ENCODE measurements around the gene OCRL. TPM values are rescaled to one million over a fixed set of nuclear protein-coding genes. Genes with fewer than 3 reads are reported as not detected.
A peak's percentile ranks its signal among the peaks of the same experiment; 100 is the strongest.

The OCRL gene
- total RNA-seq = 20.1 and 22.1 TPM in 2 replicates

DNA sequence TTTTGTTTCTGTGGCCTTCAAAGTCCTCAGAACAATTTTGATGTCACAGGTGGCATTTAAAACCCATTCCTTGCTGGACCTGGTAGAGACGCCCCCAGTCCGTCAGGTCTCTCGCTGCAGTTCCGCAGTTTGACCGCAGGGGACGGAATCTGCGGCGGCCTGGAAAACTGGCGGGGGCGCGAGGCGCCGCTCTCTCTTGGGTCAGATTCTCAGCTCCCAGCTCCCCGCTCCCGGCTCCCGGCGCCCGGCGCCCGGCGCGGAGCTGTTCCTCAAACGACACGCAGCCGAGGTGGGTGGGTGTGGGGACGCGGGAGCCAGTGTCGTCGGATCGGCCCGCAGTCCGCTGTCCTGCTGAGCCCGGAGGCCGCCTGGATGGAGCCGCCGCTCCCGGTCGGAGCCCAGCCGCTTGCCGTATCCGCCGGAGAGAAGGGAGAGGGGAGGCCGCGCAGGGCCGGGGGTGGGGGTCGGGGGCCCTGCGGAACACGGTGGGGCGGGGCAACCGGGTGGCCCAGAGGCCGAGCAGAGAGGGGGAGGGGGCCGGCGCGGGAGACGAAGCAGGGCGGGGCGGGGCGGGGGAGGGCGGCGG, at the start of gene OCRL:
OCRL (plus strand) TSS at position 192 of the 586 bp plus-strand sequence; CDS start at position 373, 181 bp downstream.
- DNase-seq (ENCODE audit: low read depth) = no peak
- Histone ChIP-seq H3K36me3 (ENCODE audit: control insufficient read depth, insufficient read depth, low read length) (no peaks in the 10 kb centered on the region), H3K4me3 (ENCODE audit: low read depth, low read length) (peak within 1 kb of the TSS; percentile 72), H3K27me3 (ENCODE audit: control insufficient read depth, insufficient read depth, low read length) (no peaks in the 10 kb centered on the region)
- TF ChIP-seq, protein P1, sequence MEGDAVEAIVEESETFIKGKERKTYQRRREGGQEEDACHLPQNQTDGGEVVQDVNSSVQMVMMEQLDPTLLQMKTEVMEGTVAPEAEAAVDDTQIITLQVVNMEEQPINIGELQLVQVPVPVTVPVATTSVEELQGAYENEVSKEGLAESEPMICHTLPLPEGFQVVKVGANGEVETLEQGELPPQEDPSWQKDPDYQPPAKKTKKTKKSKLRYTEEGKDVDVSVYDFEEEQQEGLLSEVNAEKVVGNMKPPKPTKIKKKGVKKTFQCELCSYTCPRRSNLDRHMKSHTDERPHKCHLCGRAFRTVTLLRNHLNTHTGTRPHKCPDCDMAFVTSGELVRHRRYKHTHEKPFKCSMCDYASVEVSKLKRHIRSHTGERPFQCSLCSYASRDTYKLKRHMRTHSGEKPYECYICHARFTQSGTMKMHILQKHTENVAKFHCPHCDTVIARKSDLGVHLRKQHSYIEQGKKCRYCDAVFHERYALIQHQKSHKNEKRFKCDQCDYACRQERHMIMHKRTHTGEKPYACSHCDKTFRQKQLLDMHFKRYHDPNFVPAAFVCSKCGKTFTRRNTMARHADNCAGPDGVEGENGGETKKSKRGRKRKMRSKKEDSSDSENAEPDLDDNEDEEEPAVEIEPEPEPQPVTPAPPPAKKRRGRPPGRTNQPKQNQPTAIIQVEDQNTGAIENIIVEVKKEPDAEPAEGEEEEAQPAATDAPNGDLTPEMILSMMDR (IDR thresholded peaks at IDR 0.05; ENCODE audit: insufficient read depth, low read length, poor library complexity, severe bottlenecking) = peak; percentile 76

DNA sequence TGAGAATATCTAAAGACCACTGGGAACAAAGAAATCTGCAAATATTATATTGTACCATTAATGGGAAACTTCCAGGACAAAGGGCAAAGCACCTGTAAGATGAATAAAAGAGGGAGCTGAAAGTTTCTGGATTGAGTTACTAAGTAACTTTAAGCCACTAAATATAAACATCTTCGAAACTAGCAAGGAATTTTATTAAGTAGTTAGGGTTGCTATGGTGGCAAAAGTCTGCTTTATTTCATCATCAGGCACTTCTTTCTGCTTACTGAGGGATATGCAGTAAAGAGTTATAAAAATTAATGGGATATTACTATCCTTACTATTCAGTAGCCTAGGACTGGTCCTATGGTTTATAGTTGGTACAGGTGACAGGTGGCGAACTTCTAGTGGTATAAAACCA, 49.7 kb upstream of the OCRL start:
- H3K4me3 ChIP-seq (ENCODE audit: low read depth, low read length) = no peak overlapping the region
- TF ChIP-seq, protein P1 (IDR thresholded peaks at IDR 0.05; ENCODE audit: insufficient read depth, low read length, poor library complexity, severe bottlenecking) = no peak
- DNase-seq (ENCODE audit: low read depth) = no peak
- H3K27me3 ChIP-seq (ENCODE audit: control insufficient read depth, insufficient read depth, low read length) = no peaks in the 10 kb centered on the region
- no peaks in the 10 kb centered on the region for H3K36me3 ChIP-seq (ENCODE audit: control insufficient read depth, insufficient read depth, low read length)

DNA sequence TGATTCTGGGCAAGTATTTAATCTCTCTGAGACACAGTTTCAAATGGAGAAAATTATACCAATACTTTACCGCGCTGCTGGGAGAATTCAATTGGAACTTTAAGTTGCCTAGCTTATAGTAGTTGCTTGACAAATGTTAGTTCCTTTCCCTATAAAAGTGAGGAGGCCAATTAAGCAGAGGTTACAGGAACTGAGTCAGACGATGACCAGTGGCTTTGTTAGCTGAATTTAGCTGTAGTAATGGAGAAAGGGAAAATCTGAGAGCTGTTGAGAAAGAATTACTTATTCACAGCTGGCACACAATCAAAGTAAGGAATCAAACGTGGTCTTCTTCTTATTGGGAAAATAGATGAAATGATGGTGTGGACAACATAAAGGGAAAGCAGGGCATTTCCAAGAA, 46.4 kb upstream of the OCRL start:
- DNase-seq (ENCODE audit: low read depth) = no peak
- Histone ChIP-seq H3K27me3 (ENCODE audit: control insufficient read depth, insufficient read depth, low read length) (no peaks in the 10 kb centered on the region), H3K36me3 (ENCODE audit: control insufficient read depth, insufficient read depth, low read length) (no peaks in the 10 kb centered on the region), H3K4me3 (ENCODE audit: low read depth, low read length) (no peak overlapping the region)
- TF ChIP-seq, protein P1 (IDR thresholded peaks at IDR 0.05; ENCODE audit: insufficient read depth, low read length, poor library complexity, severe bottlenecking) = no peak

DNA sequence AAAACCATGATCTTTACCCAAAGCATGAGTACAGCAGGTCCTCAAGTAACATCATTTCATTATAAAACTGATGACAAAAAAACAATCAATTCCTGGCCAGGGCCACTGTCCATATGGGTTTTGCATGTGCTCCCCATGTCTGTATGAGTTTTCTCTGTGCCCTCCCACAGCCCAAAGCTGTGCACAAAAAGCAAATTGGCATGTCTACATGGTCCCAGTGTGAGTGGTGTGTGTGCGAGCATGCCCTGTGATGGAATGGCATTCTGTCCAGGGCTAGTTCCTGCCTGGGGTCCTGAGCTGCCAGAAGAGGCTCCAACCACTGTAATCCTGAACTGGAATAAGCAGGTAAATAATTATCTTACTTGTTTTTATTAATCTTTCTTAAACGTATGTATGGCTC, 45.2 kb upstream of the OCRL start:
- no peak for DNase-seq (ENCODE audit: low read depth)
- no peak overlapping the region for H3K4me3 ChIP-seq (ENCODE audit: low read depth, low read length)
- no peaks in the 10 kb centered on the region for H3K36me3 ChIP-seq (ENCODE audit: control insufficient read depth, insufficient read depth, low read length)
- no peaks in the 10 kb centered on the region for H3K27me3 ChIP-seq (ENCODE audit: control insufficient read depth, insufficient read depth, low read length)
- TF ChIP-seq, protein P1 (IDR thresholded peaks at IDR 0.05; ENCODE audit: insufficient read depth, low read length, poor library complexity, severe bottlenecking) = no peak

DNA sequence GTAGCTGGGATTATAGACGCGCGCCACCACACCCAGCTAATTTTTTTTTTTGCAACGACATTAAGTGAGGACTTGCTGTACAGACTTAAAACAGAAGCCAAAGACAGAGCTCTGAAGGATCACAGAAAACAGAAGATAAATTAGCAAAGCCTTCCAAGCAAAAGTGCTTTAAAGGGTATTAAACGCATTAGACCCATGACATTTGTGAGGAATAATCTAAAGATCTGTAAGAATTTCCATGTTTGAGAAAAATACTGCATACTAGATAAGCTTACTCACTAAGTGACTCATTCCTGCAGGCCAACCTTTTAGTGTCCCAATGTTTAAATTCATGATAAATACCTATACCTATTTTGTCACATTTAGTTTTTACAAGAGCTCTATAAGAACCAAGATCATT, 44.2 kb upstream of the OCRL start:
- TF ChIP-seq, protein P1 (IDR thresholded peaks at IDR 0.05; ENCODE audit: insufficient read depth, low read length, poor library complexity, severe bottlenecking) = no peak
- Histone ChIP-seq H3K36me3 (ENCODE audit: control insufficient read depth, insufficient read depth, low read length) (no peaks in the 10 kb centered on the region), H3K27me3 (ENCODE audit: control insufficient read depth, insufficient read depth, low read length) (no peaks in the 10 kb centered on the region), H3K4me3 (ENCODE audit: low read depth, low read length) (no peak overlapping the region)
- DNase-seq (ENCODE audit: low read depth) = no peak

DNA sequence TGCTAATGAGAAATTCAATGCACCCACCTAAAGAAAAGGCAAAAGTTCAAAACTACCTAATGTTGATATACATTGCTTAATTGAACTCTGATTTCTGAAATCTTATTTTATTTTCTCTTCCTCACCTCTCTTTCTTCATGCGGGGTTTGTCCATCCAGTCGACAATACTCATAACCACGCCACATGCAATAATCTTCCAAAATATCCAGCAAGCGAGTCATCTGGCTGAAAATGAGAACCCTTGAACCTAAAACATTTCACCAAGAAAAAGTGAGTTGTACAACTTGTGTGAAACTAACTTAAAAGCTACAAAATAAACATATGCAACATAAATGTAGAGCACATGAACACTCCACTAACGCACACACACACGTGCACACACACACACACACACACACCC, 43.4 kb upstream of the OCRL start:
- TF ChIP-seq, protein P1 (IDR thresholded peaks at IDR 0.05; ENCODE audit: insufficient read depth, low read length, poor library complexity, severe bottlenecking) = no peak
- Histone ChIP-seq H3K36me3 (ENCODE audit: control insufficient read depth, insufficient read depth, low read length) (no peaks in the 10 kb centered on the region), H3K27me3 (ENCODE audit: control insufficient read depth, insufficient read depth, low read length) (no peaks in the 10 kb centered on the region), H3K4me3 (ENCODE audit: low read depth, low read length) (no peak overlapping the region)
- no peak for DNase-seq (ENCODE audit: low read depth)

Measured in kidney epithelial cell (primary cell).